ENCODE measurements around the gene SLC9A9.

SLC9A9 gene

GRCh38 chr3:143840636-143841035 is 7.6 kb downstream of the SLC9A9 start:
- no peak for DNase-seq

- DNase-seq: no peak
Observed at GRCh38 chr3:143839980-143840379, 8.3 kb downstream of the SLC9A9 start.

GRCh38 chr3:143837076-143837475 is 11.2 kb downstream of the SLC9A9 start:
- DNase-seq: no peak

- DNase-seq: no peak
Observed at GRCh38 chr3:143835312-143835711, 13.0 kb downstream of the SLC9A9 start.

GRCh38 chr3:143832433-143832832 is 15.8 kb downstream of the SLC9A9 start:
- peak; percentile 8 for DNase-seq

- no peak for DNase-seq
Observed at GRCh38 chr3:143831994-143832393, 16.3 kb downstream of the SLC9A9 start.

- no peak for DNase-seq
Observed at GRCh38 chr3:143831208-143831607, 17.1 kb downstream of the SLC9A9 start.

GRCh38 chr3:143830786-143831185 is 17.5 kb downstream of the SLC9A9 start:
- DNase-seq: no peak

GRCh38 chr3:143830063-143830462 is 18.2 kb downstream of the SLC9A9 start:
- DNase-seq: no peak

- DNase-seq: no peak
Observed at GRCh38 chr3:143827425-143827824, 20.8 kb downstream of the SLC9A9 start.

- DNase-seq: no peak
Observed at GRCh38 chr3:143826296-143826695, 22.0 kb downstream of the SLC9A9 start.

- DNase-seq: peak; percentile 64
Observed at GRCh38 chr3:143825513-143825912, 22.8 kb downstream of the SLC9A9 start.

GRCh38 chr3:143824735-143825385 is 23.4 kb downstream of the SLC9A9 start:
- no peak for DNase-seq

GRCh38 chr3:143822798-143823197 is 25.5 kb downstream of the SLC9A9 start:
- no peak for DNase-seq

- DNase-seq: no peak
Observed at GRCh38 chr3:143822374-143822773, 25.9 kb downstream of the SLC9A9 start.

GRCh38 chr3:143821862-143822261 is 26.4 kb downstream of the SLC9A9 start:
- DNase-seq: no peak

GRCh38 chr3:143820466-143821221 is 27.6 kb downstream of the SLC9A9 start:
- DNase-seq: no peak

GRCh38 chr3:143819890-143820289 is 28.4 kb downstream of the SLC9A9 start:
- no peak for DNase-seq

GRCh38 chr3:143814443-143814889 is 33.8 kb downstream of the SLC9A9 start:
- no peak for DNase-seq

- no peak for DNase-seq
Observed at GRCh38 chr3:143812481-143812880, 35.8 kb downstream of the SLC9A9 start.

GRCh38 chr3:143811602-143812001 is 36.7 kb downstream of the SLC9A9 start:
- DNase-seq: no peak

- DNase-seq: no peak
Observed at GRCh38 chr3:143810953-143811265, 37.4 kb downstream of the SLC9A9 start.

- DNase-seq: no peak
Observed at GRCh38 chr3:143810166-143810952, 37.9 kb downstream of the SLC9A9 start.

- no peak for DNase-seq
Observed at GRCh38 chr3:143809121-143809621, 39.1 kb downstream of the SLC9A9 start.
